Retinal pigment epithelial cell (primary cell): ENCODE data around the gene ATP9A.
"Not testable (repeated sequence)": the region's sequence is repeated elsewhere in the genome, so short reads cannot be mapped to it uniquely, and the experiment has no call there.

ENCODE experiments used
- DNase-seq: peaks from one replicate; pipeline ENCODE4 v3.0.0-alpha.2; 2010; ENCODE audit warnings: low read depth
- H3K4me3 ChIP-seq: 2 replicates; pipeline ENCODE4 v1.5.1; 2011; ENCODE audit warnings: mild to moderate bottlenecking, low read length, control low read depth, moderate library complexity
- TF ChIP-seq, protein P1 (sequence below): conservative IDR thresholded peaks from 2 replicates; pipeline ENCODE4 v1.5.1; 2011; ENCODE audit warnings: low read depth, low read length, control low read depth, inconsistent platforms

Gene ATP9A

DNA sequence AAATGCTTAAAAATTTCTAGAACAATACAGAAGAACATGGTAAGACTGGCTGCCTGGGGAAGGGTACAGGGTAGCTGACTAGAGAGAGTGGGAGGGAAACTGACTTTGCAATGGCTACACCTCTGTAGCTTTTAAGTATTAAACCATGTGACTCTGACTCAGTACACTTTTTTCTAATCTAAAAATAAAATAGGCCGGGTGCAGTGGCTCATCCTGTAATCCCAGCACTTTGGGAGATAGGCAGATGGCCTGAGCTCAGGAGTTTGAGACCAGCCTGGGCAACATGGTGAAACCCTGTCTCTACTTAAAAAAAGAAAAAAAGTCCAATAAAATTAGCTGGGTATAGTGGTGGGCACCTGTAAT is 18.5 kb downstream of the ATP9A start:
- TF ChIP-seq, protein P1, sequence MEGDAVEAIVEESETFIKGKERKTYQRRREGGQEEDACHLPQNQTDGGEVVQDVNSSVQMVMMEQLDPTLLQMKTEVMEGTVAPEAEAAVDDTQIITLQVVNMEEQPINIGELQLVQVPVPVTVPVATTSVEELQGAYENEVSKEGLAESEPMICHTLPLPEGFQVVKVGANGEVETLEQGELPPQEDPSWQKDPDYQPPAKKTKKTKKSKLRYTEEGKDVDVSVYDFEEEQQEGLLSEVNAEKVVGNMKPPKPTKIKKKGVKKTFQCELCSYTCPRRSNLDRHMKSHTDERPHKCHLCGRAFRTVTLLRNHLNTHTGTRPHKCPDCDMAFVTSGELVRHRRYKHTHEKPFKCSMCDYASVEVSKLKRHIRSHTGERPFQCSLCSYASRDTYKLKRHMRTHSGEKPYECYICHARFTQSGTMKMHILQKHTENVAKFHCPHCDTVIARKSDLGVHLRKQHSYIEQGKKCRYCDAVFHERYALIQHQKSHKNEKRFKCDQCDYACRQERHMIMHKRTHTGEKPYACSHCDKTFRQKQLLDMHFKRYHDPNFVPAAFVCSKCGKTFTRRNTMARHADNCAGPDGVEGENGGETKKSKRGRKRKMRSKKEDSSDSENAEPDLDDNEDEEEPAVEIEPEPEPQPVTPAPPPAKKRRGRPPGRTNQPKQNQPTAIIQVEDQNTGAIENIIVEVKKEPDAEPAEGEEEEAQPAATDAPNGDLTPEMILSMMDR: no peak
- H3K4me3 ChIP-seq: no peak overlapping the region
- no peak for DNase-seq

DNA sequence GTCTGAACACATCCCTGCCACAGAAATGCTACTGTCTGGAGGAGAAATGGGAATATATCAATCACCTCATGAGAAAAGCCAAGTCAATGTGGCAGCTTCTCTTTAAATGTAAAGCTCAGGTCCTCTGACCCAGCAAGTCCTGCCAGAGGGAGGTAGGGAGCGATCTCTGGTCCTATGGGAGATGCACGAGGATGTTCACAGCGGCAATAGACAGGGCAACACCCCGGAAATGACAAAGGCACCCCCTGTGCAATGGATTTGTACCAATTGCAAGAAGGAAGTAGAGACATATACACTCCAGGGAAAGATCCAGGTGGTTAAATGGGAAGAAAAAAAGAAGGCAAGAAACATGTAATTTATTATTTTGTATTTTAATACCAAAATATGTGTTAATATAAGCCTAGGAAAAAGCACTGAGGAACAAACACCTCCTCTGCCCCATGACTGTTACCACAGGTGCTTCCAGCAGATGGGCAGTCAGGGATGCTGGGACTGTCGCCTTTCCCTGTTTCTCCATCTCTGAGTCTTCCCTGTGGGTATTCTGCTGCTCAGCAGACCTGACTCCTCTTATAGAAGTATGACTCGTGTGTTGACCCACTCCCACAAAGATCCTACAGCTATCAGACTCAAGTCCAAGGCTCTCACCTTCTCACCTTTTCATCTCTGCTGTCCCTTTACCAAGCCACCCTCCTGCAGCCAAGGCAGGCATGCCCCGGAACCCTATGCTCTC is 20.8 kb downstream of the ATP9A start:
- no peak overlapping the region for H3K4me3 ChIP-seq
- no peak for DNase-seq
- TF ChIP-seq, protein P1: no peak

DNA sequence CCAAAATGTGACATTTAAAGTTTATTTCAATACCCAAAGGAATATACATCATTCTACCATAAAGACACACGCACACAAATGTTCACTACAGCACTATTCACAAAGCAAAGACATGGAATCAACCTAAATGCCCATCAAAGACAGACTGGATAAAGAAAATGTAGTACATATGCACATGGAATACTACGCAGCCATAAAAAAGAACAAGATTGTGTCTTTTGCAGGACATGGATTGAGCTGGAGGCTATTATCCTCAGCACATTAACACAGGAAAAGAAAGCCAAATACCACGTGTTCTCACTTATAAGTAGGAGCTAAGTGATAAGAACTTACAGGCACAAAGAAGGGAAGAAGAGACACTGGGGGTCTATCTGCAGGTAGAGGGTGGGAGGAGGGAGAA is 22.4 kb downstream of the ATP9A start:
- TF ChIP-seq, protein P1: no peak
- H3K4me3 ChIP-seq: no peak overlapping the region
- no peak for DNase-seq

DNA sequence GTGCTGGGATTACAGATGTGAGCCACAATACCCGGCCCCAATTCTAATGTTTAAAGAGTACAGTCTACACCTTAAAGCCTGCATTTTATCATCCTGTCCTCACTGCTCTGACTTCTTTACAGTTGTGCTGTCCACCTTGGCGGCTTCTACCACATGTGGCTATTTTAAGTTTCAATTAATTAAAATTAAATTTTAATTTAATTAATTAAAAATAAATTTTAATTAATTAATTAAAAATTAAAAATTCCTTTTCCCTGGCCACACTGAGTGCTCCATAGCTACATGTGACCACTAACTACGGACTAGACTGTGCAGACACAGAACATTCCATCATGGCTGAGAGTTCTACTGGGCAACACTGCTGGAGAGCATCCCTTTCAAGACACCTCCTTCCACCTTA is 27.4 kb downstream of the ATP9A start:
- TF ChIP-seq, protein P1: no peak
- DNase-seq: no peak
- H3K4me3 ChIP-seq: no peak overlapping the region

DNA sequence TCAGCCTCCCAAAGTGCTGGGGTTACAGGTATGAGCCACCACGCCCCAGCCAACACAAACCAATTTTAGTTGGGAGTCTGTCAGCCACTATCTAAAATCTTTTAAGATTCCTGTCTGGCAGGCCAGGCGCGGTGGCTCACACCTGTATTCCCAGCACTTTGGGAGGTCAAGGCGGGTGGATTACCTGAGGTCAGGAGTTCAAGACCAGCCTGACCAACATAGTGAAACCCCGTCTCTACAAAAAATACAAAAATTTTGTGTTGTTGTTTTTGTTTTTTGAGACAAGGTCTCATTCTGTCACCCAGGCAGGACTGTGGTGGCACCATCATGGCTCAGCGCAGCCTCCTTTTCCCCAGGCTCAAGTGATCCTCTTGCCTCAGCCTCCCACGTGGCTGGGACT is 27.9 kb downstream of the ATP9A start:
- H3K4me3 ChIP-seq, DNase-seq: not testable (repeated sequence)

DNA sequence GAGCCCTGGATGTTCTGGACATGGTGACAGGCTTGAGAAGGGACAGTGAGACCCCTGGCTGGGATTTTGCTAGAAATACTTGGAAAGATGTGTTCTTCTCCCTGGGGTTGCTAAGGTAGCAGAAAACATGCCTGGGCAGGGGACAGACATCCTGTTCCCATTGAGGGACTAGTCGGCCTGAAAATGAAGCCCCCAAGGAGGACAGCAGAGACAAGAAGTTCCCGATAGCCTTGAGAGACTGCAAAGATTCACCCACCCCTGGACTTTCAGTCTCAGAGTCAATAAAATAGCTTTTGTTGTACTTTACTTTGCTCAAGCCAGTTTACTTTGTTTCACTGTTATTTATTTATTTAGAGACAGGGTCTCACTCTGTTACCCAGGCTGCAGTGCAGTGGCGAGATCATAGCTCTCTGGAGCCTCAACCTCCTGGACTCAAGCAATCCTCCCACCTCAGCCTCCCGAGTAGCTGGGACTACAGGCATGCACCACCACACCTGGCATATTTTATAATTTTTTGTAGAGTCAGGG is 28.4 kb downstream of the ATP9A start:
- no peak overlapping the region for H3K4me3 ChIP-seq
- no peak for DNase-seq
- TF ChIP-seq, protein P1: no peak

DNA sequence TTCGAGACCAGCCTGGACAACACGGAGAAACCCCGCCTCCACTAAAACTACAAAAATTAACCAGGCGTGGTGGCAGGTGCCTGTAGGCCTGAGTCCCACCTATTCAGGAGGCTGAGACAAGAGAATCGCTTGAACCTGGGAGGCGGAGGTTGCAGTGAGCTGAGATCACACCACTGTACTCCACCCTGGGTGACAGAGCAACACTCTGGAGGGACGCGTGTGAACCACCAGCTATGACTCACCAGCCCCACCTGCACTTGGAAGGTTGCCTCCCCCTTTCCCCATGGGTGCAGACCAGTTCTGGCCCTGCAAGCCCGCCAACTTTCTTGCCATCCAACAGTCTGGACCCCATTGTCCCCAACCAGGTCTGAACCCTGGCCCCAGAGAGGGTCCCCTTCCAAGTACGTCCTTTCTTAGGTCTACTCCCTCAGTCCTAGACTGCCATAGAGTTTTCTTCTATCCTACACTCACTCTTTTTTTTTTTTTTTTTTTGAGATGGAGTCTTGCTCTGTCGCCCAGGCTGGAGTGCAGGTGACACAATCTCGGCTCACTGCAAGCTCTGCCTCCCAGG is 29.2 kb downstream of the ATP9A start:
- DNase-seq: no peak
- no peak overlapping the region for H3K4me3 ChIP-seq
- TF ChIP-seq, protein P1: no peak

DNA sequence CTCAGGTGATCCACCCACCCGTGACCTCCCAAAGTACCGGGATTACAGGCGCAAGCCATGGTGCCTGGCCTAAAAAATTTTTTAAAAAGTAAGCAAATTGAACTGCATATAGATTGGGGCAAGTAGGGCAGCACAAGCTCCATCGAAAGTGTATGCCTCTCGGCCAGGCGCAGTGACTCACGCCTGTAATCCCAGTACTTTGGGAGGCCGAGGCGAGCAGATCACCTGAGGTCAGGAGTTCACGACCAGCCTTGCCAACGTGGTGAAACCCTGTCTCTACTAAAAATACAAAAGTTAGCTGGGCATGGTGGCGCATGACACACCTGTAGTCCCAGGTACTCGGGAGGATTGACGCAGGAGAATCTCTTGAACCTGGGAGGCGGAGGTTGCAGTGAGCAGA is 29.9 kb downstream of the ATP9A start:
- H3K4me3 ChIP-seq, DNase-seq: not testable (repeated sequence)
